H9 (cell line): ENCODE measurements around the gene CCDC12. TPM values are rescaled to one million over a fixed set of nuclear protein-coding genes. Genes with fewer than 3 reads are reported as not detected.

Experiments used
- DNase-seq: peaks from one replicate; pipeline ENCODE4 v3.0.0-alpha.2; 2017
- H2AFZ ChIP-seq: one replicate; pipeline ENCODE4 v1.6.1; 2013; ENCODE audit warnings: mild to moderate bottlenecking, low read length, control low read depth, moderate library complexity
- H2AK5ac ChIP-seq: 2 replicates; pipeline ENCODE4 v1.6.1; 2013; ENCODE audit warnings: low read length, control low read depth, mixed read lengths; ENCODE audit not compliant: insufficient read length
- H2BK120ac ChIP-seq: one replicate; pipeline ENCODE4 v1.6.1; 2013; ENCODE audit warnings: low read depth, mild to moderate bottlenecking, low read length, control low read depth, inconsistent platforms; ENCODE audit not compliant: poor library complexity, severe bottlenecking
- H2BK12ac ChIP-seq: 2 replicates; pipeline ENCODE4 v1.6.1; 2013; ENCODE audit warnings: low read length, control low read depth, mixed read lengths, low read depth; ENCODE audit not compliant: insufficient read length
- H2BK15ac ChIP-seq: 2 replicates; pipeline ENCODE4 v1.6.1; 2013; ENCODE audit warnings: low read depth, low read length, control low read depth
- H2BK20ac ChIP-seq: one replicate; pipeline ENCODE4 v1.6.1; 2013; ENCODE audit warnings: low read depth, mild to moderate bottlenecking, low read length, control low read depth, inconsistent platforms; ENCODE audit not compliant: poor library complexity, severe bottlenecking
- H2BK5ac ChIP-seq: 2 replicates; pipeline ENCODE4 v1.6.1; 2013; ENCODE audit warnings: low read length, control low read depth, mixed read lengths; ENCODE audit not compliant: insufficient read length
- H3K14ac ChIP-seq: 2 replicates; pipeline ENCODE4 v1.6.1; 2013; ENCODE audit warnings: low read length, control low read depth; ENCODE audit not compliant: insufficient read depth
- H3K18ac ChIP-seq: 2 replicates; pipeline ENCODE4 v1.6.1; 2013; ENCODE audit warnings: low read depth, mild to moderate bottlenecking, mixed read lengths, low read length, control low read depth; ENCODE audit not compliant: insufficient read length
- H3K23ac ChIP-seq: 2 replicates; pipeline ENCODE4 v1.6.1; 2013; ENCODE audit warnings: low read length, control low read depth, mixed read lengths, low read depth; ENCODE audit not compliant: insufficient read length
- H3K23me2 ChIP-seq: 2 replicates; pipeline ENCODE4 v1.6.1; 2013; ENCODE audit warnings: low read depth, mild to moderate bottlenecking, mixed read lengths, low read length, control low read depth; ENCODE audit not compliant: insufficient read length, poor library complexity, severe bottlenecking
- H3K27ac ChIP-seq: 2 replicates; pipeline ENCODE4 v1.5.1; 2013; ENCODE audit warnings: low read length, control low read depth, mixed read lengths, low read depth; ENCODE audit not compliant: insufficient read length
- H3K27me3 ChIP-seq: 2 replicates; pipeline ENCODE4 v1.6.1; 2013; ENCODE audit warnings: low read length, control low read depth, inconsistent platforms; ENCODE audit not compliant: insufficient read depth
- H3K4ac ChIP-seq: 2 replicates; pipeline ENCODE4 v1.6.1; 2013; ENCODE audit warnings: low read depth, mild to moderate bottlenecking, control low read depth, inconsistent platforms, low read length, moderate library complexity
- H3K4me1 ChIP-seq: 2 replicates; pipeline ENCODE4 v1.6.1; 2013; ENCODE audit warnings: low read length, control low read depth, inconsistent platforms; ENCODE audit not compliant: insufficient read depth
- H3K4me2 ChIP-seq: 2 replicates; pipeline ENCODE4 v1.6.1; 2013; ENCODE audit warnings: low read length, control low read depth, mixed read lengths; ENCODE audit not compliant: insufficient read length, insufficient read depth
- H3K56ac ChIP-seq: 2 replicates; pipeline ENCODE4 v1.6.1; 2013; ENCODE audit warnings: low read depth, mild to moderate bottlenecking, mixed read lengths, low read length, control low read depth; ENCODE audit not compliant: insufficient read length
- H3K79me1 ChIP-seq: 2 replicates; pipeline ENCODE4 v1.6.1; 2013; ENCODE audit warnings: low read depth, mild to moderate bottlenecking, moderate library complexity, low read length, control low read depth, inconsistent platforms; ENCODE audit not compliant: insufficient read depth, poor library complexity, severe bottlenecking
- H3K79me2 ChIP-seq: 2 replicates; pipeline ENCODE4 v1.6.1; 2013; ENCODE audit warnings: low read length, control low read depth, inconsistent platforms; ENCODE audit not compliant: insufficient read depth
- H3K9ac ChIP-seq: 2 replicates; pipeline ENCODE4 v1.6.1; 2013; ENCODE audit warnings: low read length, control low read depth, mixed read lengths; ENCODE audit not compliant: insufficient read length; ENCODE audit errors: extremely low read depth
- H3K9me3 ChIP-seq: one replicate; pipeline ENCODE4 v1.6.1; 2013; ENCODE audit warnings: low read depth, low read length, inconsistent platforms; ENCODE audit not compliant: control insufficient read depth
- H3T11ph ChIP-seq: one replicate; pipeline ENCODE4 v1.6.1; 2013; ENCODE audit warnings: mild to moderate bottlenecking, low read length, control low read depth, inconsistent platforms
- H4K20me1 ChIP-seq: one replicate; pipeline ENCODE4 v1.6.1; 2013; ENCODE audit not compliant: control insufficient read depth, insufficient read length, insufficient read depth
- H4K5ac ChIP-seq: 2 replicates; pipeline ENCODE4 v1.6.1; 2013; ENCODE audit warnings: low read depth, mild to moderate bottlenecking, mixed read lengths, low read length, control low read depth; ENCODE audit not compliant: insufficient read length
- H4K8ac ChIP-seq: replicated peaks from 2 replicates; pipeline ENCODE4 v1.6.1; 2013; ENCODE audit warnings: low read length, control low read depth, mixed read lengths, low read depth; ENCODE audit not compliant: insufficient read length
- H4K91ac ChIP-seq: 2 replicates; pipeline ENCODE4 v1.6.1; 2013; ENCODE audit warnings: low read depth, mild to moderate bottlenecking, moderate library complexity, mixed read lengths, low read length, control low read depth; ENCODE audit not compliant: insufficient read length
- H3K27ac Mint-ChIP-seq, 3 experiments: 2 replicates in 2 of 3; 3 replicates in 1 of 3; pipeline ENCODE4 v1.8.0; 2020 to 2021; ENCODE audit warnings: mixed read lengths in 3 of 3, mild to moderate bottlenecking in 1 of 3, moderate library complexity in 1 of 3
- H3K27me3 Mint-ChIP-seq: 2 replicates; pipeline ENCODE4 v1.8.0; 2021; ENCODE audit warnings: low read depth, mild to moderate bottlenecking, moderate library complexity, mixed read lengths
- H3K36me3 Mint-ChIP-seq, 3 experiments: 2 replicates in 2 of 3; 3 replicates in 1 of 3; pipeline ENCODE4 v1.8.0; 2020 to 2021; ENCODE audit warnings: low read depth in 3 of 3, mixed read lengths in 3 of 3; ENCODE audit not compliant: insufficient read depth in 1 of 3
- H3K4me1 Mint-ChIP-seq, 2 experiments: 2 replicates each; pipeline ENCODE4 v1.8.0; 2020; ENCODE audit warnings: mixed read lengths in 2 of 2
- H3K4me3 Mint-ChIP-seq, 2 experiments: 2 replicates in 1 of 2; 3 replicates in 1 of 2; pipeline ENCODE4 v1.8.0; 2020 to 2021; ENCODE audit warnings: mild to moderate bottlenecking in 2 of 2, mixed read lengths in 2 of 2, moderate library complexity in 1 of 2
- H3K9me3 Mint-ChIP-seq, 2 experiments: 2 replicates in 1 of 2; 3 replicates in 1 of 2; pipeline ENCODE4 v1.8.0; 2020; ENCODE audit warnings: mild to moderate bottlenecking in 2 of 2, mixed read lengths in 2 of 2, moderate library complexity in 1 of 2
- WGBS: extraction: QIAGEN DNeasy Blood & Tissue Kit; methylation state at CpG from one replicate; pipeline ENCODE4 v1.1.7; 2013; ENCODE audit warnings: missing lambda C conversion rate, low lambda C conversion rate, mixed read lengths; ENCODE audit not compliant: insufficient read length; ENCODE audit errors: extremely low coverage; 5-methylcytosine and 5-hydroxymethylcytosine counted together
- total RNA-seq: library from RNA; stranded (reverse); gene quantifications from 2 replicates; pipeline ENCODE4 v1.2.1, GENCODE V29; 2021
- TF ChIP-seq, protein P1 (sequence below): fragments of 200-600 bp; sonication (generic); conservative IDR thresholded peaks from 3 replicates; pipeline ENCODE4 v1.8.0; 2021; ENCODE audit warnings: antibody characterized with exemption, mild to moderate bottlenecking

Gene CCDC12
- total RNA-seq, 1 experiment from 2014 or later: 54.0 TPM

GRCh38 chr3:46987319-46987742, 10.8 kb upstream of the CCDC12 start:
- Histone ChIP-seq H3K4ac (no peak overlapping the region), H4K8ac (no peak overlapping the region), H3K79me1 (no peaks in the 10 kb centered on the region), H3K56ac (no peak overlapping the region), H3K4me2 (no peak overlapping the region), H3K23me2 (no peaks in the 10 kb centered on the region), H3K18ac (peak overlapping the region; percentile 49), H2BK5ac (no peak overlapping the region), H2AFZ (no peak overlapping the region), H3K79me2 (no peaks in the 10 kb centered on the region), H3K23ac (no peak overlapping the region), H2BK120ac (no peak overlapping the region), H4K20me1 (no peaks in the 10 kb centered on the region), H2BK15ac (no peak overlapping the region), H3K14ac (no peak overlapping the region), H4K5ac (no peak overlapping the region), H3T11ph (no peak overlapping the region), H3K4me1 (peaks cover 4% of the 10 kb centered on the region; the same call in 1 of the 2 replicates), H2BK20ac (no peak overlapping the region), H3K9ac (no peak overlapping the region), H4K91ac (no peak overlapping the region), H3K27ac (no peak overlapping the region), H2AK5ac (no peak overlapping the region), H3K27me3 (no peaks in the 10 kb centered on the region), H2BK12ac (no peak overlapping the region), H3K9me3 (no peaks in the 10 kb centered on the region)
- DNase-seq: no peak
- TF ChIP-seq, protein P1, sequence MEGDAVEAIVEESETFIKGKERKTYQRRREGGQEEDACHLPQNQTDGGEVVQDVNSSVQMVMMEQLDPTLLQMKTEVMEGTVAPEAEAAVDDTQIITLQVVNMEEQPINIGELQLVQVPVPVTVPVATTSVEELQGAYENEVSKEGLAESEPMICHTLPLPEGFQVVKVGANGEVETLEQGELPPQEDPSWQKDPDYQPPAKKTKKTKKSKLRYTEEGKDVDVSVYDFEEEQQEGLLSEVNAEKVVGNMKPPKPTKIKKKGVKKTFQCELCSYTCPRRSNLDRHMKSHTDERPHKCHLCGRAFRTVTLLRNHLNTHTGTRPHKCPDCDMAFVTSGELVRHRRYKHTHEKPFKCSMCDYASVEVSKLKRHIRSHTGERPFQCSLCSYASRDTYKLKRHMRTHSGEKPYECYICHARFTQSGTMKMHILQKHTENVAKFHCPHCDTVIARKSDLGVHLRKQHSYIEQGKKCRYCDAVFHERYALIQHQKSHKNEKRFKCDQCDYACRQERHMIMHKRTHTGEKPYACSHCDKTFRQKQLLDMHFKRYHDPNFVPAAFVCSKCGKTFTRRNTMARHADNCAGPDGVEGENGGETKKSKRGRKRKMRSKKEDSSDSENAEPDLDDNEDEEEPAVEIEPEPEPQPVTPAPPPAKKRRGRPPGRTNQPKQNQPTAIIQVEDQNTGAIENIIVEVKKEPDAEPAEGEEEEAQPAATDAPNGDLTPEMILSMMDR: no peak
- no peak overlapping the region; a peak in 1 of 5 replicates for H3K4me3 Mint-ChIP-seq
- WGBS: no CpG with 5 or more reads among the region's 9 CpGs
- peak overlapping the region in 2 of 3 experiments; percentile 78 to 97; a peak in 5 of 7 replicates for H3K27ac Mint-ChIP-seq
- no peaks in the 10 kb centered on the region for H3K9me3 Mint-ChIP-seq
- peaks cover 33 to 37% of the 10 kb centered on the region in 2 experiments for H3K4me1 Mint-ChIP-seq
- H3K27me3 Mint-ChIP-seq: peaks cover 3% of the 10 kb centered on the region; the same call in 1 of the 2 replicates
- H3K36me3 Mint-ChIP-seq: peaks cover 10 to 23% (median 15%) of the 10 kb centered on the region in 3 experiments
